ENCODE measurements around the gene CCL19.

GRCh38 chr9:34659592-34660253, 31.4 kb downstream of the CCL19 start:
- TF ChIP-seq, protein P1, sequence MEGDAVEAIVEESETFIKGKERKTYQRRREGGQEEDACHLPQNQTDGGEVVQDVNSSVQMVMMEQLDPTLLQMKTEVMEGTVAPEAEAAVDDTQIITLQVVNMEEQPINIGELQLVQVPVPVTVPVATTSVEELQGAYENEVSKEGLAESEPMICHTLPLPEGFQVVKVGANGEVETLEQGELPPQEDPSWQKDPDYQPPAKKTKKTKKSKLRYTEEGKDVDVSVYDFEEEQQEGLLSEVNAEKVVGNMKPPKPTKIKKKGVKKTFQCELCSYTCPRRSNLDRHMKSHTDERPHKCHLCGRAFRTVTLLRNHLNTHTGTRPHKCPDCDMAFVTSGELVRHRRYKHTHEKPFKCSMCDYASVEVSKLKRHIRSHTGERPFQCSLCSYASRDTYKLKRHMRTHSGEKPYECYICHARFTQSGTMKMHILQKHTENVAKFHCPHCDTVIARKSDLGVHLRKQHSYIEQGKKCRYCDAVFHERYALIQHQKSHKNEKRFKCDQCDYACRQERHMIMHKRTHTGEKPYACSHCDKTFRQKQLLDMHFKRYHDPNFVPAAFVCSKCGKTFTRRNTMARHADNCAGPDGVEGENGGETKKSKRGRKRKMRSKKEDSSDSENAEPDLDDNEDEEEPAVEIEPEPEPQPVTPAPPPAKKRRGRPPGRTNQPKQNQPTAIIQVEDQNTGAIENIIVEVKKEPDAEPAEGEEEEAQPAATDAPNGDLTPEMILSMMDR (IDR thresholded peaks at IDR 0.05), result no peak
- no peak for TF ChIP-seq POLR2A (IDR thresholded peaks at IDR 0.05)
- TF ChIP-seq POLR2AphosphoS5 (IDR thresholded peaks at IDR 0.05), result no peak
- TF ChIP-seq EP300 (IDR thresholded peaks at IDR 0.05; ENCODE audit: low read depth), result no peak

Data from transverse colon (tissue), 4 donors.